ENCODE results near the gene LRRC2.
"Not testable (repeated sequence)": the region's sequence is repeated elsewhere in the genome, so short reads cannot be mapped to it uniquely, and the experiment has no call there.

The LRRC2 gene

GRCh38 chr3:46580675-46581074, 14.6 kb upstream of the LRRC2 start:
- no peak for DNase-seq

- no peak for DNase-seq
Observed at GRCh38 chr3:46579756-46580286, 13.7 kb upstream of the LRRC2 start.

GRCh38 chr3:46578973-46579755, 13.1 kb upstream of the LRRC2 start:
- no peak for DNase-seq

GRCh38 chr3:46577580-46578249, 11.6 kb upstream of the LRRC2 start:
- not testable (repeated sequence) for DNase-seq

- no peak for DNase-seq
Observed at GRCh38 chr3:46576879-46577278, 10.8 kb upstream of the LRRC2 start.

- no peak for DNase-seq
Observed at GRCh38 chr3:46576386-46576785, 10.3 kb upstream of the LRRC2 start.

GRCh38 chr3:46575577-46576222, 9.6 kb upstream of the LRRC2 start:
- no peak for DNase-seq

GRCh38 chr3:46574881-46575576, 8.9 kb upstream of the LRRC2 start:
- no peak for DNase-seq

GRCh38 chr3:46574243-46574646, 8.1 kb upstream of the LRRC2 start:
- no peak for DNase-seq

GRCh38 chr3:46573701-46574100, 7.6 kb upstream of the LRRC2 start:
- no peak for DNase-seq

GRCh38 chr3:46571684-46572083, 5.6 kb upstream of the LRRC2 start:
- no peak for DNase-seq

- no peak for DNase-seq
Observed at GRCh38 chr3:46565607-46566039, 479 bp downstream of the LRRC2 start.

- DNase-seq: no peak
Observed at GRCh38 chr3:46565077-46565476, 1.0 kb downstream of the LRRC2 start.

GRCh38 chr3:46564190-46565021, 1.7 kb downstream of the LRRC2 start:
- DNase-seq: no peak

GRCh38 chr3:46561951-46562350, 4.2 kb downstream of the LRRC2 start:
- DNase-seq: no peak

- no peak for DNase-seq
Observed at GRCh38 chr3:46561511-46561910, 4.6 kb downstream of the LRRC2 start.

- no peak for DNase-seq
Observed at GRCh38 chr3:46559091-46559704, 6.9 kb downstream of the LRRC2 start.

GRCh38 chr3:46558184-46559043, 7.7 kb downstream of the LRRC2 start:
- DNase-seq: no peak

- no peak for DNase-seq
Observed at GRCh38 chr3:46557814-46558183, 8.3 kb downstream of the LRRC2 start.

- DNase-seq: no peak
Observed at GRCh38 chr3:46553154-46553553, 12.9 kb downstream of the LRRC2 start.

- DNase-seq: no peak
Observed at GRCh38 chr3:46552538-46552937, 13.6 kb downstream of the LRRC2 start.
